KG1 (cell line): Measurements from ENCODE around the gene HDAC4.
"Not testable (repeated sequence)": the region's sequence is repeated elsewhere in the genome, so short reads cannot be mapped to it uniquely, and the experiment has no call there.

Experiments used
- DNase-seq: peaks from one replicate; lab custom pipeline; 2025; lab: John Stamatoyannopoulos, UW

Gene HDAC4

DNA sequence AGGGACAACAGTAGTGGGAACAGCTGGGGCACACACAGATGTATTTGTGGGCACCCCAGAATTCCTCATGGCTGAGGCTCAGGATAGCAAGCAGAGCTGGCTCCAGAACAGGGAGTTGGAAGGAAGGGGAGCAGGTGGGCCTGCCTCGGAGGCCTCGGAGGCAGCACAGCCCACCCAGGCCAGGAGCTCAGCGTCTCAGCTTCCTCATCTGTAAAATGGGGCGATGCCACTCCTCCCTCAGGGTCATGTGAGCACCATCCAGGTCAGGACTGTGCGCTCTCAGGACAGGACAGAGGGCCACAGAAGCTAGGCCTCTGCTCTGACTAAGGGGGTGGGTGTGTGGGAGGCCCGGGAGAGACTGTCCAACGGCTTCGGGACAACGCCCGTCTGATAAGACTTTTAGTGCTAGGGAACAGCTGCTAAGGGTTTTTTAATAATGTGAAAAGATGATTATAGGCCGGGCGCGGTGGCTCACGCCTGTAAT is 106.2 kb downstream of the HDAC4 start:
- no peak for DNase-seq

- no peak for DNase-seq
Observed at GRCh38 chr2:239293775-239294430, 106.9 kb downstream of the HDAC4 start.

DNA sequence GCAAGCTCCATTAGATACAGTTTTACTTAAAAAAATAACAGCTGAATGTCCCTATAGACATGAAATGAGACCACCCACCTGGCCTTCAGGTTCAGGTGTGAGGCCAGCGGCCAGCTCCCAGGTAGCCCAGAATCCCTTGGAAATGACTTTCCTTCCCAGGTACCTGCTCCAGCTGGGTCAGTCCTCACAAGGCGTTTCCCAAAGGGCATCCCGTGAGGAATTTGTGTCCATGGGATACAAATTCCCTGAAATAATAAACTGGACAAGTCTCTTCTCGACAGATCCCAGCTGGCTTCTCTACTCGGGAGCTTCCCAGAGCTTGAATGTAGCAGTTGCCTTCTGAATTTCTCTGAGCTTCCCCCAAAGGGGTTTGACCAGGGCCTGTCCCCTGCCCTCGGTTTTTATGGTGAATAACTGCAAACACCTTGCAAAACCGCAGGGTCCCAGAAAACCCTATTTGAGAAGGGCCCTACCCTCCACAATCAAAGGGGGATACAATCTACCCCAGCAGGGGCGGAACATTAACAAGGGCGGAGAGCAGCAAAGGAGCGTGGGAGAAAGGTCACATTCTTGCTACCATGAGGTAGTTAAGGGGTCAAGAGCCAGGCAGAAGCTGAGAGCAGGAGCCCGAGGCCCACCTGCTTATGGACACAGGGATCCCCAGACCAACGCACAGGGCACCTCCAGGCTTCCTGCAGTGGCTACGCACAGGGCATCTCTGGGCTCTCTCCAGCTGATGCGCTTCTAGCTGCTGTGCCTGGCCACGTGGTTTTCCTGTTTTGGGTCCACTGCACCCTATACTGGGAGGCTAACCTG is 107.7 kb downstream of the HDAC4 start:
- no peak for DNase-seq

DNA sequence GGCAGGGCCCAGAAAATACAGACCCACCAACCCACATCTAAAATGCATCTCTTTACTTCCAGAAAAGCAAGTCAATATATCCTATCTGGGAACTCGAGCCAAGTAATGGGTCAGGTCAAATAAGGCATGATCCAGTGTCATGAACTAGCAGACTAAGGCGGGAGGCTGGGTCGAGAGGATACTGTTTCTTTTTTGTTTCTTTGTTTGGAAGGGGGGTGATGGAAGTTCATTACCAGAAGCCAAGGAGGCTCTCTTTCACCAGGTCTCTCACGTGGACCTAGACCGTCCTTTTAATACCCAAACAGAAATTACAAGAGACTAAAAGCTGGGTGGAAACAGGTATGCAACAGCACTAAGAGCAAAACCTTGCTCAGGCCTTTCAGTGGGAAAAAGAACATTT is 108.3 kb downstream of the HDAC4 start:
- no peak for DNase-seq

- no peak for DNase-seq
Observed at GRCh38 chr2:239291475-239292350, 109.1 kb downstream of the HDAC4 start.

DNA sequence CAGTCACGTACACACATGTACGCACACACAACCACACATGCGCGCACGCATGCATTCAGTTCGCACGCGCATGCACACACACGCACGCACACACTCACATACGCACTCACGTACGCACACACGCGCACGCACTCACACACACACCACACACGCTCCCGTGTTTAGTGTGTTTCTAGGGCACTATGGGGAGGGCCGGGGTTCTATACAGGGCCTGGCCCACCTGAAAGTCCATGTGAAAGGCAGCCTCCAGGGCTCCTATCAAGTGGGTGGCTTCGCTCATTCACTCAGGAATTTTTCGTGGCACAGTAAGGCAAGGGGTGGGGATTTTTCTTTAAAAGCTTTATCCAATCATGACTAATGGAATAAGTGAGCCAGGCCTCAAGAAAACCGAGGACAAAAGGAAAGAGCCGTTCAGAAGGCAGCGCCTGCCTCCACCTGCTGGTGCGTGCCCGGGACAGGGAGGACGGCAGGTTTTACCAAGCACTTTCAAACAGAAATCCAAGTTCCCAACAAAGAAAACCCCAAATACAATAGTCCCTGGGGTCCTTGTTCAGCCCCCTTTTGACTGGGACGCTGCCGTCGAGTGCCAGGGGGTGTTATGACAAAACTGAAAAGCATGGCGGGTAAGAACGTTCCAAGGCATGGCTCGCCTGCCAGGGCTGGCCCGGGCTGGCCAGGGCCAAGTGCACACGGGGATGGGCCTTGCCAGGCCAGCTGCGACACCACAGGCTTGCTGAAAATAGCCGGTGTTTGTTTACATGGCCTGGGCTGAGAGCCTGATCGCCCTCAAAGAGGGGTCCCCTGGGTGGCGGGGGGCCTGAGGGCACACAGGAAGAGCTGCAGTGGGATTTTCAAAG is 110.0 kb downstream of the HDAC4 start:
- no peak for DNase-seq

- no peak for DNase-seq
Observed at GRCh38 chr2:239289545-239289944, 111.3 kb downstream of the HDAC4 start.

DNA sequence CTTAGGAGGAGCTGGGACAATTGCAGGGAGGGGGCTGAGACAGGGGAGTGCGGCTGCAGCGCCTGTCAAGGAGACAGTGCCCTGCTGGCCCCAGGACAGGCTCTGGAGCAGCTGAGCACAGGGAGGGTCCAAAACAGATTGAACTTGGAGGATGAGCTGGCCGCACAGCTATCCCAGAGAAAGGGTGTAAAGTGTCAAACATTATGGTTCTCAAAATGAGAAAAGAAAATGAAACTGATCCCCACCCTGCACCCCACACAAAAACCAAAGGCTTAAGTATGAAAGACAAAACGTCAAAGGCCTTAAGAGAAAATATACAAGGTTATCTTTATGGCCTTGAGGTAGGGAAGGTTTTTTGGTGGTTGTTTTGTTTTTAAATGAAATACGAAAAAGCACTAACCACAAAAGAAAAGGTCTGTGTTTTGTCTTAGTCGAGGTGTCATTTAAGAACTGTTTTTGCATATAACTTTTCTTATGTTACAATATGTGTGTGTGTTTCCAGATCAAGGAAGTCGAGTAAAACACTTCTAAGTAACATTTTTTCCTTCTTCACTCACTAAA is 111.8 kb downstream of the HDAC4 start:
- DNase-seq, result no peak

DNA sequence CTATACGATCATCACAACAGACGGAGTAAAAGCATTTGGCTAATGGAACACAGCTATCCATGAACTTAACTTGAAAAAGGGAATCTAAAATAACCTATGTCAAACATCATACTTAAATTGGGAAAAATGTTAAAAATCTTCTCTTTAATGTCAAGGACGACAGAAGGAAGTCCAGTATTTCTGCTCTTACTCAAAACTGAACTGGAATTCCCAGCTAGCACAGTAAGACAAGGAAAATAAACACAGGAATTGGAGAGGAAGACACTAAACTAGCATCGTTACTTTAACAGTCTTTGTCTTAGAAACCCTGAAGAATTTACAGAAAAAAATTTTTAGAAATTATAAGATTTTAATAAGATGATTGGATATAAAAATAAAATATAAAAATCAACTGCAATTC is 112.6 kb downstream of the HDAC4 start:
- no peak for DNase-seq

DNA sequence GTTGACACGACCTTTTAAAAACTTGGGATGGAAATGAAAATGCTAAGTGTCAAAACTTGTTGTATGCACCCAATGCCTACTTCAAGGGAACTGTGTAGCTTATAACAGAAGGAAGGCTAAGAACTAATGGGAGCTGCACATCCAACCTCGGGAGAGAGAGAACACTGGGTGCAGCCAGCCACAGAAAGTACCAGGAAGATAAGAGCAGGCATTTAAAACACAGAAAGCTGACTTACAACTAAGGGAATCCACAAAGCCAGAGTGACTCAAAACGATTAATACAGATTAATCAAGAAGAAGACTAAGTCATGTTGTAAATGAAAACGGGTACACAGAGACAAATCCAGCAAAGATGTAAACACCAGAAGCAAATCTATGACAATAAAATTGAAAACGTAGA is 113.4 kb downstream of the HDAC4 start:
- DNase-seq, result no peak

DNA sequence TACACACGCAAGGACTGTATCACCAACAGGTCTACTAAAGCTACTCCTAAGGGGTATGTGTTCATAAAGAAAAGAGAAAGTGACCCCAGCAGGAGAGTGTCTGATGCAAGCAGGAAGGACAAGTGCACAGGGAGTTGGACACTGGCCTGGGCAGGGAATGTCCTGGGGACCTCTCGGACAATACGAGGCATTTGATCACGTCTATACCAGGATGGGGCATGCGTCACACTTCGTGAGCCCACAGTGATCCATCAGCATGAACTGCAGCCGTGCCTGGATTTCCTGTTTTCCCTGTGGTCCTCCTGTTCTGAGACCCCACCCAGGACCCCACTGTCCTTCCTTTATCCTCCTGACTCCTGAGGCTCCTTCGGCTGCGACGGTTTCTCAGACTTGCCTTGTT is 113.9 kb downstream of the HDAC4 start:
- no peak for DNase-seq

- no peak for DNase-seq
Observed at GRCh38 chr2:239285932-239286230, 114.9 kb downstream of the HDAC4 start.

DNA sequence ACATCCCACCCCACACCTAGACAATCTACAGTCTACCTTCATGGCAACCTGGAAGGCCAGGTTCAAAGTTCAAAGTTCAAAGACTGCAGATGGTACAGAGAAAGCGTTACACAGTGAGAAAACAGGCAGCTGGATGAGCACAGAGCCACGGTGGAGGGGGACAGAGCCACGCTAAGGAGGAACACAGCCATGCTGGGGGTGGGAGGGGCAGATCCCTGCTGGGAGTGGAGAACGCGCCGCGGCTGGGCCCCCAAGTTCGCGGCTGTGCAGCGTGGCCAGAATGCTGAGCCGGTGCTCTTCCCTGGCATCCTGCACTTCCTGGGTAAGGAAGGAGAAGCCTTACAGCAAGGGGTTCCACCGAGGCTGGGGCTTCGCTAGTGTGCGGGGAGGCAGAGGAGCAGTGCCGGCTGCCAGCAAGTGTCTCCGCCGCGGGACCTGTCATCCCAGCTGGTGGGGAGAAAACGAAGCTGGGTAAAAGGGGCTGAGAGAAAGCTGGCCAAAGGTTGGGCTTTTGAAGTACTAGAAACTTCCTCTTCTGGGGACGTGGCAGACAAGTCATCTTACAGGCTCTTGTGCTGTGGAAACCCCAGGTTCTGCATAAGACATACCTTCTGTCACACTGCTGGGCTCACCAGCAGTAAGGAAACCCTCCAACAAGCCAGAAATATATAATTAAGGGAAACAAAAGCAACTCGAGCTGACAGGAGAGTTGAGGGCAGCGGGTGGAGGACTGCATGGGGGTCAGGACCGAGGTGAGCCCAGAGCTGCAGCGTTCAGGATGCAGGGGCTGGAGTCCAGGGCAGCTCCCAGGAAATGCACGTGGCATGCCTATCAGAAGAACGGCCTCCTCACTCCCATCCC is 115.5 kb downstream of the HDAC4 start:
- DNase-seq, result no peak

- DNase-seq, result no peak
Observed at GRCh38 chr2:239283961-239284795, 116.6 kb downstream of the HDAC4 start.

GRCh38 chr2:239283288-239283945 is 117.4 kb downstream of the HDAC4 start:
- DNase-seq, result no peak

- DNase-seq, result no peak
Observed at GRCh38 chr2:239282448-239283287, 118.2 kb downstream of the HDAC4 start.

DNA sequence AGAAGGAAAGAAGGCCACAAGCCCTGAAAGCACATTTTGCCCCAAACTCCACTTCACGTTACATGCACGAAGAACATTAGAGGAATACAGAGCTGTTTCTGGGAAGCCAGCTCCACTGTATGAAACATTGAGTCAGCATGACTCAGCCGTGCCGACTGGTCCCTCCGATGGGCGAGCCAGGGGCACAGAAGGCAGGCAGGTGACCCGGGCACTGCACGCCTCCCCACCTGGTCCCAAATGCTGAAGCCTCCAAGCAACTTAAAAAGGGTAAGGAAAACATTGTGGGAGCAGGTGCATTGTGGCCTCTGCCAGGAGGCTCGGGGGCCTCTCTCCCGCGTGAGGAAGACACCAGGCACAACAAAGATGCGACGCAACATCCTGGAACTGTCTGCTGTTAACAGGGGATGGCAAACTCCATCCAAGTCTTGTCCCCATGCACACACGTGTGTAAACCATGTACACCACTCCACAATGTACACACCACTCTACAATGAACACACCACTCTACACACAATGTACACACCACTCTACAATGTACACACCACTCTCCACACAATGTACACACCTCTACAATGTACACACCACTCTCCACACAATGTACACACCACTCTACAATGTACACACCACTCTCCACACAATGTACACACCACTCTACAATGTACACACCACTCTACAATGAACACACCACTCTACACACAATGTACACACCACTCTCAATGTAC is 120.4 kb downstream of the HDAC4 start:
- DNase-seq, result not testable (repeated sequence)
